HG03066 (cell line): ENCODE results near the gene GOLGB1.

Source experiments
- ATAC-seq: cut with Tn5 transposase; IDR thresholded peaks from one replicate; pipeline ENCODE4 v1.9.1; 2021; ENCODE audit warnings: low read depth; ENCODE audit not compliant: unreplicated experiment

GOLGB1 gene

DNA sequence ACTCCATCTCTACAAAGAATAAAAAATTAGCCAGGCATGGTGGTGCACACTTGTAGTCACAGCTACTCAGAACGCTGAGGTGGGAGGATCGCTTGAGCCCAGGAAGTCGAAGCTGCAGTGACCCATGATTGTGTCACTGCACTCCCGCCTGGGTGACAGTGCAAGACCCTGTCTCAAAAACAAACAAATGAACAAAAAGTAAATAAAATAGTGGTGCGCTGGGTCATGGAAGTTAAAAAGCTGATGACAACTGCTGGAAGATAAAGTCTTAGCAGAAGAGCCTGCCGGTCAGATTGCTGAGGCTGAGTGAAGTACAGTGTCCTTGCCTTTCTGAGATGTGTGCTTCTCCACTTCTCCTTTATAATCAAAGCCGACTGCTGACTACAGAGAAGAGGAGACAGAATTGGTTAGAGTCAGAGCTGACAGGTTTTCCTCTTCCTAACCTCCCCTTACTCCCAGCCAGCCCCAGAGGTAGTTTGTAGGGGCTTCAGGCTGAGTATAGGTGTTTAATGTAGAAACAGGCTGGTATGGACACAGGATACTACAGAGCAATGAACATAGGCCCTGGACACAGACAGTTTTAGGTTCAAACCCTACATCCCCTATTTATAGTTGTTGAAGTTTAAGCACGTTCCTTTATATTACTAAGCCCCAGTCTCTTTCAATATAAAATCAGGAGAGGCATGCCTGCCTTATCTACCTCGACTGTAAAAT is 106.8 kb downstream of the GOLGB1 start:
- ATAC-seq, result no peak

- no peak for ATAC-seq
Measured at GRCh38 chr3:121641127-121641526, 108.4 kb downstream of the GOLGB1 start.

DNA sequence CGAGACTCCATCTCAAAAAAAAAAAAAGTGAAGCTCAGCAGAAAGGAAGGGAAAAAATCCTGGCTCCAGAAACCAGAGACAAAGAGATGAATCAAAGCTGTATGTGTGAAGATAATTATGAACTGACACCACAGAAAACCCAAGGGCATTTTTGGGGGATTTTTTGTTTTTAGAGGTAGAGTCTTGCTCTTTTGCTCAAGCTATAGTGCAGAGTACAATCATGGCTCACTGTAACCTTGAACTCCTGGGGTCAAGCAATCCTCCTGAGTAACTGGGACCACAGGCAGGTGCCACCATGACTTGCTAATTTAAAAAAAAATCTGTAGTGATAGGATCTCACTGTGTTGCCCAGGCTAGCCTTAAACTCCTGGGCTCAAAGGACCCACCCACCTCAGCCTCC is 111.6 kb downstream of the GOLGB1 start:
- ATAC-seq, result no peak

DNA sequence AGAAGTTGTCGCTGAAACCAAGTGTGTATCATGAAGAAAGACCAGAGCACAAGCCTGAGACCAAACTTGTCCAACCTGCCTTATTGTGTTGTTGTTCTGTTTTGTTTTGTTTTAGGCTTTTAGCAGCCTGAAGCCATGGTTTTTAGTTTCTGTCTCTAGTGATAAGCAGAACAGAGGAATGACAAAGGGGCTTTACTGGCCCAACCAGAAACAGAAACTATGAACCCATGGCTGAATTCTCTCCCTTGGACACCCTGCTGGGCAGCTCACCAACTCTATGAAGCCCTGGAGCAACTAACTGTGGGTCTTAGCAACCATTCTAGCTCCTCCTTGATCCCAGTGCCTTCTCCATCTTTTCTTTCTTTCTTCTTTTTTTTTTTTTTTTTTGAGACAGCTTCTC is 119.2 kb downstream of the GOLGB1 start:
- no peak for ATAC-seq

GRCh38 chr3:121629601-121630000 is 119.9 kb downstream of the GOLGB1 start:
- no peak for ATAC-seq

GRCh38 chr3:121627622-121628021 is 121.9 kb downstream of the GOLGB1 start:
- ATAC-seq, result no peak

DNA sequence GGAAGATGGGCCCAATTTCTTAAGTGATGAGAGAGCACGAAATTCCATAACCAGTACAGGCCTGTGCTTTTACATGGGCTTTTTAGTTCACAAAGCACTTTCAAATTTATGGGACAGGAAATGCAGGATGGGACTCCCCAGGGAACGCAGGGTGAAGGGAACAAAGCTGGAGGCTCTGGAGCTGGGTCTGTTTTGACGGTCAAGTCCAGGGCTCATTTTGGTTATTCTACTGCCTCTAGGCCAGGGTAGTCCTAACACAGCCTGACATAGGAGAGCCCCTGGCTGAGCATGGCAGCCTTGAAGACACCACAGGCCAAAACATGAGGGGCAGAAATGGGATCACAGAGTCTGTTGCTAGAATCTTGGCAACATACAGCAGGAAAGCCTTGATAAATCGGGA is 122.3 kb downstream of the GOLGB1 start:
- no peak for ATAC-seq

DNA sequence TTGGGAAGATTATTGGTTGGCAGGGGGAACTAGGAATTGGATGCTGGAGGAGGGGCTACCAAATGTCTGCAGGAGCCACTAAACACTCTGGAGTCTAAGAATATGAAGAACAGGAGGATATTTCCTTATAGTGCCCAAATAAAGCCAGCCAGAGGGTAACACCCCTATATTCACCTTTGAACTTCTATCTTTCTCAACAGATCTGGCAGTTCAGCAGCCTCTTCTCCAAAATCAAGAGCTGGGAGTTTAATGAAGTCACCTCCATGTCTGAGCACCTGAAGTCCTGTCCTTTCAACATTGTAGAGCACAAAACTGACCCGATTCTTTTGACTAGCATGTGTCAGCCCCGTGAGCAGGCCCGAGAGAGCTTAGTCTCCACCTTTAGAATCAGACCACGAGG is 123.0 kb downstream of the GOLGB1 start:
- ATAC-seq, result no peak

- ATAC-seq, result no peak
Measured at GRCh38 chr3:121624147-121624899, 125.2 kb downstream of the GOLGB1 start.

GRCh38 chr3:121621491-121621890 is 128.1 kb downstream of the GOLGB1 start:
- no peak for ATAC-seq

DNA sequence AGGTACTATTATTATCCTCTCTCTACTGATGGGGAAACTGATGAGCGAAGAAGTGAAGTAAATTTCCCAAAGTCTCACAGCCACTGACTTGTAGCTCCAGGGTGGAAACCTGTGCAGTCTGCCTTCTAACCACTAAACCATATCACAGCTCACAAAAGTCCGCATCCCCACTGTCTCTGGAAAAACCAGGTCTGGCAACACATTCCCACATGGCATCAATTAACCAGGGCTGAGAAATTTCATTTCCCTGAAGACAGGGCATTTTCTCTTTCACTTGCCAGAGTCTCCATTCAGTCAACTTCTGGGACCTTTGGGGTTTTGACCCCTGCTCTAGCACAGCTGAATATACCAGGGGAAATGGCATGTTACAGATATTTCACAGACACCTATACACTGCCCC is 129.8 kb downstream of the GOLGB1 start:
- no peak for ATAC-seq
